ENCODE data around the gene BUD23.

The BUD23 gene

GRCh38 chr7:73741600-73741999, 58.2 kb downstream of the BUD23 start:
- no peak for DNase-seq (ENCODE audit: low spot score)
- FAIRE-seq: no peak

DNA sequence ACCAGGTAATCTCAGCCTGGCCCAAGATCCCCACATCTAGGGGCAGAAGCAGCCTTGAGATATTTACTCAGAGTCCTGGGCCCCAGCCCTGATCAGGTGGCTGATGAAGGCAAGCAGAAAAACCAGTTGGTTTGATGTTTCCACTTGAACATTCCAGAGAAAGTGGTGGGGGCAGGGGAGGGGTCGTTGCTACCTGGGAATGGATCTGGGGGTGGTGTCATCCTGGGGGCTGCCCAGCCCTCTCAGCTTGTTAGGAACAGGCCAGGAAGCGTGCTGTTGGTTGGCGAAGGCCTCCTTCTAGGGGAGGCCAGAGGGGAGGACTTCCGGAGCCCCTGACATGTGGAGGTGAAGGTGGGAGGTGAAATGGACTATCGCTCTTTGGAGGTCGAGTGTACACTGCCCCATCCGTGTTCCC, 58.9 kb downstream of the BUD23 start:
- no peak for FAIRE-seq
- no peak for DNase-seq (ENCODE audit: low spot score)

GRCh38 chr7:73742753-73743641, 59.6 kb downstream of the BUD23 start:
- FAIRE-seq: no peak
- DNase-seq (ENCODE audit: low spot score): peak; percentile 79

DNA sequence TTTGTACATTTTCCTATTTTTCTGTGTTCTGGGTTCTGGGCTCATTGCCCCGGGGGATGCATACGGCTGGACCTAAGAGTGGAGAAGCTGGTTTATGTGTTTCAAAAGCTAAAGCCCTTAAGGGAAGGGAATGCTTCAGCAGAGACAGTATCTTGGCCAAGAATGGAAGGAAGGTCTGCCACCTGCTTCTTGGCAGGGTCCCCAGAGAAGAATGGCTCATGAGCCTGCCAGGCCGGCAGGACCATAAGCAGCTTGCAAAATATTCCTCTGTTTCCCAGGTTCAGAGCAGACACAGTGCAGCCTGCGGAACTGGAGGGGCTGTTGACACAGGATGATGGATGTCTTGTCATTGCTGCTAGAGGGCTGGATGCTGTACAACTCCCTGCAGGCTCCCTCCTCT, 63.0 kb downstream of the BUD23 start:
- FAIRE-seq (no peak), DNase-seq (ENCODE audit: low spot score) (no peak)
